NCI-H510A (cell line): ENCODE results near the gene ENO2.
A peak's percentile ranks its signal among the peaks of the same experiment; 100 is the strongest.
"Not testable (repeated sequence)": the region's sequence is repeated elsewhere in the genome, so short reads cannot be mapped to it uniquely, and the experiment has no call there.

Experiments used
- DNase-seq: peaks from one replicate; lab custom pipeline; 2025; lab: John Stamatoyannopoulos, UW

The ENO2 gene

DNA sequence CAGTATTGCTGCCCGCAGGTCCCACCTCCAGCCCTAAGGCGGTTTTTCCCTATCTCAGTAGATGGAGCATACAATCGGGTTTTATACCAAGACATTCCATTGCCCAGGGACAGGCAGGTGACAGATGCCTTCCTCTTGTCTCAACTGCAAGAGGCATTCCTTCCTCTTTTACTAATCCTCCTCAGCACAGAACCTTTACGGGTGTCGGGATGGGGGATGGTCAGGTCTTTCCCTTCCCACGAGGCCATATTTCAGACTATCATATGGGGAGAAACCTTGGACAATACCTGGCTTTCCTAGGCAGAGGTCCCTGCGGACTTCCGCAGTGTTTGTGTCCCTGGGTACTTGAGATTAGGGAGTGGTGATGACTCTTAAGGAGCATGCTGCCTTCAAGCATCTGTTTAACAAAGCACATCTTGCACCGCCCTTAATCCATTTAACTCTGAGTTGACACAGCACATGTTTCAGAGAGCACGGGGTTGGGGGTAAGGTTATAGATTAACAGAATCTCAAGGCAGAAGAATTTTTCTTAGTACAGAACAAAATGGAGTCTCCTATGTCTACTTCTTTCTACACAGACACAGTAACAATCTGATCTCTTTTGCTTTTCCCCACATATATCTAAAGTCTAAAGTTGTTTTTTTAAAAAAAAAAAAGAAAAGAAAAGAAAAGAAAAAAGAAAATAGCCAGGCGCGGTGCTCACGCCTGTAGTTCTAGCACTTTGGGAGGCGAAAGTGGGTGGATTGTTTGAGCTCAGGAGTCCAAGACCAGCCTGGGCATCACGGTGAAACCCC lies 28.0 kb upstream of the ENO2 start:
- not testable (repeated sequence) for DNase-seq

DNA sequence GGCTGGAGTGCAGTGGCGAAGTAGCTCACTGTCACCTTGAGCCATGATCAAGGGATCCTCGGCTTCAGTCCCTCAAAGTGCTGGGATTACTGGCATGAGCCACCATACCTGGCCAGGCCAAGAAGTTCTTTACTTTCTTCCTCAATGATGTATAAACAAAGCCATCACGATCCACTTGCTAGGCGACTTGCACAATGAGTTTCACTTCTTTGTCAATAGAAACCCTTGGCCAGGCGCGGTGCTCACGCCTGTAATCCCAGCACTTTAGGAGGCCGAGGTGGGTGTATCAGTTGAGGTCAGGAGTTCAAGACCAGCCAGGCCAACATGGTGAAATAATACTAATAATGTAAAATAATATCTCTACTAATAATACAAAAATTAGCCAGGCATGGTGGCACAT lies 26.9 kb upstream of the ENO2 start:
- no peak for DNase-seq

- no peak for DNase-seq
Measured at GRCh38 chr12:6888360-6888759, 26.0 kb upstream of the ENO2 start.

- DNase-seq: not testable (repeated sequence)
Measured at GRCh38 chr12:6888794-6889193, 25.6 kb upstream of the ENO2 start.

GRCh38 chr12:6889775-6890573 lies 24.4 kb upstream of the ENO2 start:
- not testable (repeated sequence) for DNase-seq

DNA sequence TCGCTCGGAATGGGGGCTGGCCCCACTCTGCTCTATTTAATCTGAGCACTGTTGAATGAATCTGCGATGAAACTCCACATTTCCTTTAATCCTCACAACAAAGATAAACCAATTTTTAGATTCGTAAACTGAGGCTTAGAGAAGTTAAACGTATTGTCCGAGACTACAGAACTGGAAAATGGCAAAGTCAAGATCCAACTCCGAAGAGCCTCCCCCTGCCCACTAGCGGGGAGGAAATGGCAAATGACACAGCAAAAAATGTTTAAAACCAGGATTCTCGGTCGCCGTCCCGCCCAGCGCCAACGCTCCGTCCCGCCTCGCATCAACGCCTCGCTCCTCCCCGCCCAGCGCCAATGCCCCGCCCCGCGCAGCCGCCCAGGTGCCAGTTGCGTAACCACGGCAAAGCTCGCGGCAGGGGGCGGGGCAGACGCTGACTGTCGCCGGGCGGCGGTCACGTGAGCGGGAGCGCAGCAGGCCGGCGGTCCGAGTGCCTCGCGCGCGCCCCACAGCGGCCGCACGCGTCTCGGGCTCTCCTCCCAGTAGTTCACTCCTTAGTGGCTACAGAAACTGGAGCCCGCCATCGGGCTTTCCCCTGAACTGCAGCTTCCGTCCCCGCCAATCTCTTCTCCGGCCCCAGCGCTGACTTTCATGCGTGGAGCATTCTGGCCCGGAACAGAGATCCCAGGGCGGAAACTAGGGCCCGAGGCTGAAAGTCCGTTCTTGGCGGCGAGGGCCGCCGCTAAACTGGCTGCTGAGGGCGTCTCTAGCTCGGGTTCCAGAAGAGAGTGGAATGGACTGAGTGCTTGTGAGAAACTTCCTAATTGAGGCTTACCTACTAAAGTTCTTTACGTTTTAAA lies 23.4 kb upstream of the ENO2 start:
- peak; percentile 84 for DNase-seq

DNA sequence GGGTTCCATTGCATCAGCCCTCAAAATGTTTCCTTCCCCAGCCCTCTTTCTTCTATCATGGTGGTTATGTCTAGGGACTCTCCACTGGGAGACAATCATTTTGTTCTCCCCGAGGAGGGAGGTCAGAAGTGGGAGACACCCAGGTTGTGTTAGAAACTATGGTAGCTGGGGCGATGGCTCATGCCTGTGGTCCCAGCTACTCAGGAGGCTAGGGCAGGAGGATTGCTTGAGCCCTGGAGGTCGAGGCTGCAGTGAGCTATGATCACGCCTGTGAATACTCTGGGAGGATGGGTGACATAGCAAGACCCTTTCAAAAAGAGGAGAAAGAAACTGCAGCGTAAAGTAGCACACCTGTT lies 22.8 kb upstream of the ENO2 start:
- DNase-seq: no peak

- not testable (repeated sequence) for DNase-seq
Measured at GRCh38 chr12:6892683-6893082, 21.7 kb upstream of the ENO2 start.

GRCh38 chr12:6894321-6894720 lies 20.1 kb upstream of the ENO2 start:
- no peak for DNase-seq

DNA sequence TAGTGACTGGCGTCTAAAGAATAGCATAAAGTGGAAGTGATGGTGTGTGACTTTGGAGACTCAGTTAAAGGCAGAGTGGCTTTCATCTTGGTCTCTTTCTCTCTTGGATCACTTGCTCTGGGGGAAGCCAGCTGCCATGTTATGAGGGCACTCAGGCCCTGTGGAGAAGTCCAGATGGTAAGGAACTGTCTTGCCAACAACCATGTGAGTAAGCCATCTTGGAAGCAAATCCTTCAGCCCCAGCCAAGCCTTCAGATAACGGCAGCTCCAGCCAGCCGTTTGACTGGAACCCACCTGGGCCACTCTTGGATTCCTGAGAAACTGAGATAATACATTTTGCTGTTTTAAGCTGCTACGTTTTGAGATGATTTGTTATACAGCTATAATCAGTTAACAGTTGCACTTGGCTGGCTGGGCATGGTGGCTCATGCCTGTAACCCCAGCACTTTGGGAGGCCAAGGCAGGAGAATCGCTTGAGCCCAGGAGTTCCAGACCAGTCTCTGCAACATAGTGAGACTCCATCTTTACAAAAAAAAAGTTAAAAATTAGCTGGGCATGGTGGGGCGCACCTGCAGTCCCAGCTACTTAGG lies 17.4 kb upstream of the ENO2 start:
- no peak for DNase-seq

DNA sequence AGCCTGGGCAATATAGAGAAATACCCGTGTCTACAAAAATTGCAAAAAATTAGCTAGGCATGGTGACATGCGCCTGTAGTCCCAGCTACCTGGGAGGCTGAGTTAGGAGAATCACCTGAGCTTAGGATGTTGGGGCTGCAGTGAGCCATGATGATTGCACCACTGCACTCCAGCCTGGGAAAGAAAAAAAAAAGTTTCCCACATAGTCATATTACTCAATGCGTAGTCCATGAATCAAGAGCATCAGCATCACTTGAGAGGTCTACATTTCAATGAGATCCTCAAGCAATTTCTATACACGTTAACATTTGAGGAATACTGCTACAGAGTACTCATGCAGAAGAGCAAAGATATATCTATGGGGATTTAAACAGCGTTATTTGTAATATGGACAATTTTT lies 15.0 kb upstream of the ENO2 start:
- DNase-seq: no peak

- DNase-seq: no peak
Measured at GRCh38 chr12:6899837-6900519, 14.4 kb upstream of the ENO2 start.

GRCh38 chr12:6902448-6902847 lies 11.9 kb upstream of the ENO2 start:
- DNase-seq: no peak

GRCh38 chr12:6903722-6904121 lies 10.7 kb upstream of the ENO2 start:
- DNase-seq: no peak

DNA sequence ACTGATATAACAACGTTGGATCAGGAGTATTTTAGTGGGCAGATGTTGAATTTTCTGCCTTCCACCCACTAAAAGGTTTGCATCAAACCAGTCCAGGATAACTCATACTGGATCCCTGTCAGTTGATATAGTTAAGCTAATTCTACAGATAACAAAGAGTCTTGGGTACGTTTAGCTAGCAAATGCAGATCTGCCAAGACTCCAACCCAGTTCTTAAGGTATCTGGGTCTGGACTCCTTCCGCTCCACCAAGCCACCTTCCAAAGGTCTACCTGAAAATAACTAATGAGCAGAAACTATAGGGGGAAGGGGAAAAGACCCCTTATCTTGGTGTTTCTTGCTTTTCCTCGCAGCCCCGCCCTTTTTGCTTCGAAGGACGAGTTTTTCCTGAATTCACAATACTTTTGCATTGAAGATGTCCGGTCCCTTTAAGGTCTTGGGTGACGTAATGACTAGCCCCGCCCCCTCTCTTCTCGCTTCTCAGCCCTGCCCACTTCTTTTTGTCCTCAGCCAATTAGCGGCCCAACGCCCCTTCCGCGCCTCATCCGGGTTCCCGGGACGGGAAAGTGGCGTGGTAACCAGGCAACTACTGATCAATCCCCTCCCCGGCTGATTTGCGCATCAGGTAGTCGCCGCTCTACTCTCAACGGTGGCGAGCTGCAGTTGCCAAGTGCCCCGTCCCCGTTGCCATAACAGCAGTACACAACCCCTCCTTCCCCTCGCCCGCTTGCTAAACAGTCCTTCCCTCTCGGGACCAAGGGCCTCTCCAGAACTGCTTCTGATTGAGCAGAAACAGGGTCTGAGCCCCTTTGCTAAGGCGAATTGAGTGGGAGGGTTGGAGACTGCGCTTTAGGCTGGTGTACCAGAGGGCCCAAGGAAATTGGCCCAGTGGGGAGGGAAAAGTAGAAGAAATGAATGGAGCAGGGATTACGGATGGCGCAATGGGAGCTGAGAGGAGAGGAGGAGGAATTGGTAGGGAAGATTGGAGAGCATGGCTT lies 9.8 kb upstream of the ENO2 start, which contains the start of gene LRRC23:
Gene LRRC23, plus strand, starts transcription at position 543 of the 997 bp plus-strand sequence. CDS start 812 bp downstream, outside the sequence.
- DNase-seq: peak; percentile 91

- DNase-seq: no peak
Measured at GRCh38 chr12:6905414-6906040, 8.9 kb upstream of the ENO2 start.

GRCh38 chr12:6908141-6908540 lies 6.2 kb upstream of the ENO2 start:
- not testable (repeated sequence) for DNase-seq

GRCh38 chr12:6909421-6910145 lies 4.8 kb upstream of the ENO2 start:
- no peak for DNase-seq
